ENCODE data around the gene ARPC3.
"Not testable (repeated sequence)": the region's sequence is repeated elsewhere in the genome, so short reads cannot be mapped to it uniquely, and the experiment has no call there.

Gene ARPC3

DNA sequence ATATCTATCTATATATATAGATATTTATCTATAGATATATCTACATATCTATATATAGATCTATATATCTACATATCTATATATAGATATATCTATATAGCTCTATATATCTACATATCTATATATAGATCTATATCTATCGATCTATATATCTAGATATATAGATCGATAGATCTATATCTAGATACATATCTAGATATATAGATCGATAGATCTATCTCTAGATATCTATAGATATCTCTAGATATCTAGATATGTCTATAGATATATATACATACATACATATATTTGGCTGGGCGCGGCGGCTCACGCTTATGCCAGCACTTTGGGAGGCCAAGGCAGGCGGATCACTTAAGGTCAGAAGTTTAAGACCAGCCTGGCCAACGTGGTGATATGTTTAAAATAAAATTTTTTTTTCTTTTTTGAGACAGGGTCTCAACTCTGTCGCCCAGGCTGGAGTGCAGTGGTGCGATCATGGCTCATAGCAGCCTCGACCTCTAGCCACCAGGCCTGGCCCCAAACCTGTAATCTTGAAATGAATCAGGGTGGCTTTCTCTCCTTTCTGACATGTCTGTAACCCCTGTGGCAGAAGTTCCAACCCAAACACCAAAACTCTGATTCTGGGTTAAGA, 18.1 kb downstream of the ARPC3 start:
- Mint-ChIP-seq H3K9me3 (no peaks in the 10 kb centered on the region), H3K4me3 (no peak overlapping the region), H3K36me3 (peaks cover 27% of the 10 kb centered on the region), H3K27me3 (peaks cover 11% of the 10 kb centered on the region), H3K4me1 (peaks cover 4% of the 10 kb centered on the region), H3K27ac (peak overlapping the region; percentile 100)
- peak; percentile 48 for ATAC-seq

DNA sequence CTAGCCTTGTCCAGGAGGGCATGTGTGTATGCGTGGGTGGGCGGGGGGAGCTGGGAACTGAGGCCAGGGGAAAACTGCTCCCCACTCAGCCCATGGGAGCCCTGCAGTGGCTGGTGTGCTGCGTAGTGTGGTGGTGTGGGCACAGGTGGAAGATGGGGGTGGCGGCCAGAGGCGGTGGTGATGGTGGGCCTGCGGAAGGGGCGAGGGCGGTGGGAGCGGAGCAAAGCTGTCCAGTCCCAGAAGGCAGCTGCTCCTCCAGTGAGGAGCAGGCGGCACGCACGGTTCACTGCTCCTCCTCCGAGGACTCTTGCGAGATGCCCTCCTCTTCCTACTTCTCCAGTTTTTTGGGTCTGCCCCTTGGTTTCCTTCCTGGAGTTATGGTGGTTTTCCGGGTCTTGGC, 20.5 kb downstream of the ARPC3 start:
- ATAC-seq, H3K4me3 Mint-ChIP-seq, H3K36me3 Mint-ChIP-seq, H3K9me3 Mint-ChIP-seq, H3K4me1 Mint-ChIP-seq, H3K27ac Mint-ChIP-seq: not testable (repeated sequence)
- peaks cover 11% of the 10 kb centered on the region for H3K27me3 Mint-ChIP-seq

DNA sequence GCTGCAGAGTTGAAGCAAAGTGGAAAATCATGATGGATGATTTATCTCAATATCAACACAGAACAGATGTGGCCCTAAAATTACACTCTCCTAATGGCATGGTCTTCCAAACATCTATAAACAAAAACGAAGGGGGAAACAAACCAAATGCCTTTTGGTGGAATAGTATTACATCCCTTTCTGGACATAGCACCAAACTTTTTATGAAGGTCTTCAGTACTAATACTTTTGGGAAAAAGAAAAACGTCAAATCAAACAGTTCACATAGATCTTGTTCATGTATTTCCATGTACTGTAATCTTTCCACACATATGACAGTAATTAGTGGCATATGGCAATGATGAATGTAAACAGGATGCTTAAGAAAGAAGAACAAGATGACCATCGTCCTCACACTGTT, 23.7 kb downstream of the ARPC3 start:
- H3K36me3 Mint-ChIP-seq, result no peaks in the 10 kb centered on the region
- no peaks in the 10 kb centered on the region for H3K9me3 Mint-ChIP-seq
- H3K27ac Mint-ChIP-seq, result no peak overlapping the region
- no peak for ATAC-seq
- H3K4me1 Mint-ChIP-seq, result peaks cover 1% of the 10 kb centered on the region
- H3K27me3 Mint-ChIP-seq, result peaks cover 11% of the 10 kb centered on the region
- H3K4me3 Mint-ChIP-seq, result no peak overlapping the region

DNA sequence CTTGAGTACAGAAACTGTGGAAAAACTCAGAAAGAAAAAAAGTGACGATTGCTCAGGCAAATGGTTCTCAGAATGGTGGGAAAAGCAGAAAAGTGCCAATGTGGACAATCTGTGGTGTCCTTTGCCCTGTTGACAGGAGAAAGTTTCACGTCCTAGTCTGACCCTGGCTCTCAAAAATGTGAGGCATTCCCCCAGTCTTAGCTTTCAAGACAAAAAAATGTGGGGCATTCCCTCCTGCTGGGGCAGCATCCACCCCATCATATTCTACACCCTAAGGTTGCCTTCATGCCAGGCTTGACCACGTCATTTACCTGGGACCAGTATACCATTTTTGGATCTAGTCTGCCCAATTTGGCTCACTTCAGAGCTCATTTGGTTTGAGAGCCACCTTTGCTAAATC, 25.9 kb downstream of the ARPC3 start:
- peaks cover 10% of the 10 kb centered on the region for H3K27me3 Mint-ChIP-seq
- no peaks in the 10 kb centered on the region for H3K9me3 Mint-ChIP-seq
- H3K36me3 Mint-ChIP-seq, result no peaks in the 10 kb centered on the region
- H3K4me1 Mint-ChIP-seq, result no peaks in the 10 kb centered on the region
- no peak overlapping the region for H3K27ac Mint-ChIP-seq
- ATAC-seq, result no peak
- H3K4me3 Mint-ChIP-seq, result no peak overlapping the region

DNA sequence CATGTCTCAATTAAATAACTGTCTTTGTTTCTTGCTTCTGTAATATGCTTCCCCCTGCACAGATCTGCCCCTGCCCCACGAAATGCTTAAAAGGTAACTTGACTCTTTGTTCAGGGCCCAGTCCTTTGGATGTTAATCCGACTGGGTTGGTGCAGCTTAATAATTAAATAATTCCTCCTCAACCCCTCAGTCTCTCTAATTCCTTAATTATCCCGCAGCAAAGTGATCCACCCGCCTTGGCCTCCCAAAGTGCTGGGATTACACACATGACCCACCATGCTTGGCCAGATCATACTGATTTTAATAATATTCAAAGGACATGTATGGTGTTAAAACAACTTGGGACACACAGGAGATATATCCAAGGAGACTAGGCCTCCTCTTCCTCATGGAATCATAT, 28.4 kb downstream of the ARPC3 start:
- Mint-ChIP-seq H3K4me3 (no peak overlapping the region), H3K9me3 (no peaks in the 10 kb centered on the region), H3K36me3 (no peaks in the 10 kb centered on the region), H3K4me1 (peaks cover 8% of the 10 kb centered on the region), H3K27me3 (no peaks in the 10 kb centered on the region), H3K27ac (no peak overlapping the region)
- no peak for ATAC-seq

DNA sequence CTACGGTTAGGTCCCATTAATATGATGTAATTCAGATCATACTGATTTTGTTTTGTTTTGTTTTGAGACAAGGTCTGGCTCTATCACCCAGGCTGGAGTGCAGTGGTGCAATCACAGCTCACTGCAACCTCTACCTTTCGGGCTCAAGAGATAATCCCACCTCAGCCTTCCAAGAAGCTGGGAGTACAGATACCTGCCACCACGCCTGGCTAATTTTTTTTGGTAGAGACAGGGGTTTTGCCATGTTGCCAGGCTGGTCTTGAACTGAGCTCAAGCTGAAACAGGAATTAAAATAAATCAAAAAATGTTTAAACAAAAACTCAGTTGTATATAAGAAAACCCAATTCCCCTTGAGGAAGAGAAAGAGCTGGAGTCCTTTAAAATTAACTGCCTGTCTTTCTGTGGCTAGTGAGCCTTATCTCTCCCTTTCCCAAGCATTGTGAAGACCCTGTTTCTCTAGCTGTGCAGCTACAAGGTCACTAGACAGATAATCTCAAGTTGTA, 28.9 kb downstream of the ARPC3 start:
- H3K27me3 Mint-ChIP-seq, result no peaks in the 10 kb centered on the region
- no peak overlapping the region for H3K4me3 Mint-ChIP-seq
- no peaks in the 10 kb centered on the region for H3K36me3 Mint-ChIP-seq
- no peaks in the 10 kb centered on the region for H3K9me3 Mint-ChIP-seq
- H3K4me1 Mint-ChIP-seq, result peaks cover 8% of the 10 kb centered on the region
- no peak overlapping the region for H3K27ac Mint-ChIP-seq
- ATAC-seq, result no peak

DNA sequence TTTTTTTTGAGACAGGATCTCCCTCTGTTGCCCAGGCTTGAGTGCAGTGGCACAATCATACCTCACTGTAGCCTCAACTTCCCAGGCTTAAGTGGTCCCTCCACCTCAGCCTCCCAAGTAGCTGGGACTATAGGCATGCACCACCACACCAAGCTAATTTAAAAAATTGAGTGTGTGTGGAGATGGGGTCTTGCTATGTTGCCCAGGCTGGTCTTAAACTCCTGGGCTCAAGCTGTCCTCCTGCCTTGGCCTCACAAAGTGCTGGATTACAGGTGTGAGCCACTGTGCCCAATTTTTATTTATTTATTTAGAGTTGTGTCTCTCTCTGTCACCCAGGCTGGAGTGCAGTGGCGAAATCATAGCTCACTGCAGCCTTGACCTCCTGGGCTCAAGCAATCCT, 29.5 kb downstream of the ARPC3 start:
- not testable (repeated sequence) for H3K9me3 Mint-ChIP-seq, H3K36me3 Mint-ChIP-seq, H3K4me3 Mint-ChIP-seq, ATAC-seq, H3K27ac Mint-ChIP-seq, H3K4me1 Mint-ChIP-seq, H3K27me3 Mint-ChIP-seq

DNA sequence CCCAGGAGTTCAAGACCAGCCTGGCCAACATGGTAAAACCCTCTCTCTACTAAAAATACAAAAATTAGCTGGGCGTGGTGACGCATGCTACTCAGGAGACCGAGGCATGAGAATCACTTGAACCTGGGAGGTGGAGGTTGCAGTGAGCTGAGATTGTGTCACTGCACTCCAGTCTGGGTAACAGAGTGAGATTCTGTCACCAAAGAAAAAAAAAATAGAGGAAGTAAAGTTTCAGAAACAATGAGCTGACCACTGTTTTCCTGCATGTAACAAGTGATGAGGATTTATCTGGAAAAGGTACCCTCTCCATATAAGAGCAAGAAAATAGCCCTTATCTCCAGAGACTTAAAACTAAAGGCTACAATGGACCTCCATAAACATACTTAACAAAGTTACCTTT, 33.0 kb downstream of the ARPC3 start:
- H3K9me3 Mint-ChIP-seq, H3K27ac Mint-ChIP-seq, H3K4me1 Mint-ChIP-seq, H3K4me3 Mint-ChIP-seq, H3K36me3 Mint-ChIP-seq, H3K27me3 Mint-ChIP-seq: not testable (repeated sequence)
- peak; percentile 48 for ATAC-seq

DNA sequence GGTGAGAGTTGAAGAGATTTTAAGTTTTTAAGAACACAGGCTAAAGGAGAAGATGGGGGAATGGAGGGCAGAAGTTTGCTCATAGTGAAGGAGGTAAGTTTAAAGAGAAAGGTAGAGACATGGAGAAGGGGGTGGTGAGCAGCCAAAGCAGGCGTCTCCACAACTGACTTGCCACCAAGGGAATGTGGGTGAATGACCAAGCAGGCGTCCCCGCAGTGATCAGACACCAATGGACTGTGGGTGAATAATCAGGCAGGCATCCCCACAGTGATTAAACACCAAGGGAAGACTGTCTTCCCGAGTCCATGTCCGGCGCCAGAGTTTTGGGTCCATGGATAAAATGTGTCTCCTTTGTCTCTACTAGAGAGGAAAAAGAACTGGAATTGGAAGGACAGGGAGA, 40.1 kb downstream of the ARPC3 start:
- H3K9me3 Mint-ChIP-seq, H3K4me1 Mint-ChIP-seq, ATAC-seq, H3K36me3 Mint-ChIP-seq, H3K27ac Mint-ChIP-seq, H3K4me3 Mint-ChIP-seq, H3K27me3 Mint-ChIP-seq: not testable (repeated sequence)

DNA sequence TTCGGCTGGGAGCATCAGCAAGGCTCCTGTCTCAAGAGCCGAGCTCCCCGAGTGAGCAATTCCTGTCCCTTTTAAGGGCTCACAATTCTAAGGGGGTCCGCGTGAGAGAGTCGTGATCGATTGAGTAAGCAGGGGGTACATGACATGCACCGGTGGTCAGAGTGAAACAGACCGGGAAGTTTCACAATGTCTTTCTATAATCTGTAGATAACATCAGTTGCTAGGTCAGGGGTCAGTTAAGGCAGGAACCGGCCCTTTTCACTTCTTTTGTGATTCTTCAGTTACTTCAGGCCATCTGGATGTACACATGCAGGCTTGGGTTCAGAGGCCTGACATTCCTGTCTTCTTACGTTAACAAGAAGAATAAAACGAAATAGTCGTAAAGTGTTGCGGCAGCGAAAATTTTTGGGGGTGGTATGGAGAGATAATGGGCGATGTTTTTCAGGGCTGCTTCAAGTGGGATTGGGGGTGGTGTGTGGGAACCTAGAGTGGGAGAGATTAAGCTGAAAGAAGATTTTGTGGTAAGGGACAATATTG, 44.9 kb downstream of the ARPC3 start:
- H3K4me1 Mint-ChIP-seq, result peaks cover 17% of the 10 kb centered on the region
- H3K9me3 Mint-ChIP-seq, H3K27me3 Mint-ChIP-seq, H3K36me3 Mint-ChIP-seq, ATAC-seq, H3K4me3 Mint-ChIP-seq, H3K27ac Mint-ChIP-seq: not testable (repeated sequence)

DNA sequence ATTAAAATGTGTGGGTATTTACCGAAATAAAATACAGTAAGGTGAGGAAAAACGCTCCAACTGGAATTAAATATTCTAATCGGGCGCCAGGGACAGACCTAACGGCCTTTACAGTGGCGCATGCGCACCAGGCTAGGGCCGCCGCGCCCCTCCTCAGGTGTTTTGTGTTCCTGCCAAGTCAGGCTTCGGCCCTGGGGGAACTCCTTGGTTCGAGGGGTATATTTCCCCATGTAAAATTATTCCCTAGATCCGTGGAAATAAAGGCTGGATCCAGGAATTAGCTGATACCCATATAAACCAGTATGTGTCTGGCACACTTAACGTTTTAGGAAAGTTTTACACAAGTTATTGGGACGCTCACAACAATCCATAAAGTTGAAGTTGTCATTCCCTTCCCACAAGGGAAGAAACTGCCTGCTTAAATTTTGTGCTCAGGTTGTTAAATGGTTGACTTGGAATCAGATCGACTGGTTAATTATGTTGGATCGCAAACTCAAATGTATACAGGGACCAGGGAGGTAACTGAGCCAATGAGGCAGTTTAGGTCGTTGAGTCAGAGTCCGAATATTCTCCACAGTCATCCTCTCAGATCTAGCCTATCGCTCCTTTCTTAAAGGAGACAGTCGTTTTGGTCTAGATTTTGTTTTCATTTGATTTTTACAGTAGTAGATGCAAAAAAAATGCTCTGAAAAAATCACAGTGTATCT, 46.0 kb downstream of the ARPC3 start:
- peak overlapping the region; percentile 98 for H3K27ac Mint-ChIP-seq

DNA sequence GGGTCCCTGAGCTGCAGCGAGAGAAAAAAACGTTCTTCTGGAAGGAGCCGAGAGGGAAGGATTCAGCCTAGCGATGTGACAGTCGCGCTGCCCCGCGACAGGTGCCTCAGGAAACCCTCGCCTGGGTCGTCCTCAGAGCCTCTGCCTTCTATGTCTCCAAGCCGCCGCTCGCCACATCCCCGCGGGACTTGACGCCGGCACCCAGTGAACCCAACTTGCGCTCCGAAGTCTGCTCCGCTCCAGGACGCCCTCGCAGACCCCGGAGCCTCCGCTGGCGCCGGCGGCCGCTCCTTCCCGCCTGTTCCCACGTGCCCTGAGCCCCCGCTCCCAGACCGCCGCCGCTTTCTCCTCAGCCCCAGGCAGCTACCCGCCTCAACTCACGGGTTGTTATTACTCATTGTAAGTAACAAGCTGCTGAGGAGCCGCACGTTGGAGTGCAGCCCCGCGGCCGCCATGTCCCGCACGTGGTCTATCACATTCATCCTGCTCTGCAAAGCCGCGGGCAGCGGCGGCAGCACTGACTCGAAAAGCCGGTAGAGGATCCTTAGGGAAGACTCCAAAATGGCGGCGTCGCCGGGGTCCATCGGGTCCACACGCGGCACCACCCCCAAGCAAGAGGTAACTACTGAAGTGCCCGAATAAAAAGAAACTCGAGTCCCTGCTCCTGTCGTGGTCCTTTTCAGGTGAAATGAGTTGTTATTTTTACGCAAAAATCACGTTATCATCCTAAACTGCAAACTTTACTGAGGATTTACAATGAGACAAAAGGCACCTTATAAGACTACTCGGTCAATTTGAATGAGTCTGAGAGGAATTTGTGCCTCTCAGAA, 46.8 kb downstream of the ARPC3 start, which contains the start of gene ANAPC7:
ANAPC7 (minus strand) TSS at position 563 of the 830 bp plus-strand sequence; CDS start at position 482, 81 bp downstream.
- H3K4me3 Mint-ChIP-seq, result peak within 1 kb of the TSS; percentile 98
- peaks cover 7% of the 10 kb centered on the region for H3K36me3 Mint-ChIP-seq
- H3K27ac Mint-ChIP-seq, result peak within 1 kb of the TSS; percentile 98
- ATAC-seq, result peak; percentile 94
- peaks cover 20% of the 10 kb centered on the region for H3K4me1 Mint-ChIP-seq
- no peaks in the 10 kb centered on the region for H3K27me3 Mint-ChIP-seq
- H3K9me3 Mint-ChIP-seq, result no peaks in the 10 kb centered on the region

More for the DNA sequence above, 46.0 kb downstream of the ARPC3 start:
- Mint-ChIP-seq H3K4me3 (peak overlapping the region; percentile 98), H3K27me3 (no peaks in the 10 kb centered on the region), H3K4me1 (peaks cover 20% of the 10 kb centered on the region), H3K36me3 (peaks cover 7% of the 10 kb centered on the region), H3K9me3 (no peaks in the 10 kb centered on the region)
- peak; percentile 79 for ATAC-seq

Data from stimulated activated memory B cell treated with anti-CD40 and anti-IgM and Interleukin-4, amounts not matched to agents 10 μg/mL and 1 μg/mL and 100 μg/mL, for 72 hours (primary cell).